Dermis microvascular lymphatic vessel endothelial cell (primary cell): ENCODE results near the gene ZCWPW1. TPM values are rescaled to one million over a fixed set of nuclear protein-coding genes. Genes with fewer than 3 reads are reported as not detected.
"Not testable (repeated sequence)": the region's sequence is repeated elsewhere in the genome, so short reads cannot be mapped to it uniquely, and the experiment has no call there.

Experiments
- DNase-seq, 2 donors: peaks; one replicate each; pipeline versions ENCODE4 v3.0.0 to v3.0.0-alpha.2; 2010; ENCODE audit warnings: low read depth in 2 of 2
- total RNA-seq: library from RNA; depleted of rRNA; stranded (reverse); fragments of >200 nt; gene quantifications from 2 replicates; pipeline ENCODE4 v1.2.1, GENCODE V29; 2014

The ZCWPW1 gene
- total RNA-seq, 1 donor from 2014 or later, result 0.77 TPM

GRCh38 chr7:100455206-100455605 lies 26.7 kb upstream of the ZCWPW1 start:
- no peak for DNase-seq

DNA sequence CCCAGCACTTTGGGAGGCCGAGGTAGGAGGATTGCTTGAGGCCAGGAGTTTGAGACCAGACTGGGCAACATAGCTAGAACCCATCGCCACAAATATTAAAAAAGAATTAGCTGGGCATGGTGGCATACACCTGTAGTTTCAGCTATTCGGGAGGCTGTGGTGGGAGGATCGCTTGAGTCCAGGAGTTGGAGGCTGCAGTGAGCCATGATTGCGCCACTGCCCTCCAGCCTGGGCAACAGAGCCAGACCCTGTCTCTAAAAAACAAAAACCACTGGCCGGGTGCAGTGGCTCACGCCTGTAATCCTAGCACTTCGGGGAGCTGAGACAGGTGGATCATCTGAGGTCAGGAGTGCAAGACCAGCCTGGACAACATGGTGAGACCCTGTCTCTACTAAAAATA lies 25.4 kb upstream of the ZCWPW1 start:
- DNase-seq, result not testable (repeated sequence)

DNA sequence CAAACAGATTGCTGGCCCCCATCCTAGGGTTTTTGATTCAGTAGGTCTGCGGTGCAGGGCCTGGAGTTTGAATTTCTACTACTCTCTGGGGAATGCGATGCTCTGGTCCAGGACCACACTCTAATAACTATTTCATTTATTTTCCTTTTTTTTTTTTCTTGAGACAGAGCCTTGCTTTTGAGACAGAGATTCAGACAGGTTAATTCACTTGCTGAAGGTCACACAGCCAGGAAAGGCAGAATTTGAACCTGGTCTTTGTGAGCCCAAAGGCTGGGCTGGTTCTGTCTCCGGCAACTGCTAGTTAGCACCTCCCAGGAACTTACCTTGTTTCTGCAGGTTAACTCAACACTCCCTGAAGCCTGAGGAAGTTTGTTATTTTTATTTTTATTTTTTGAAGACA lies 24.0 kb upstream of the ZCWPW1 start:
- no peak for DNase-seq

GRCh38 chr7:100449190-100449795 lies 20.8 kb upstream of the ZCWPW1 start:
- DNase-seq, result no peak

DNA sequence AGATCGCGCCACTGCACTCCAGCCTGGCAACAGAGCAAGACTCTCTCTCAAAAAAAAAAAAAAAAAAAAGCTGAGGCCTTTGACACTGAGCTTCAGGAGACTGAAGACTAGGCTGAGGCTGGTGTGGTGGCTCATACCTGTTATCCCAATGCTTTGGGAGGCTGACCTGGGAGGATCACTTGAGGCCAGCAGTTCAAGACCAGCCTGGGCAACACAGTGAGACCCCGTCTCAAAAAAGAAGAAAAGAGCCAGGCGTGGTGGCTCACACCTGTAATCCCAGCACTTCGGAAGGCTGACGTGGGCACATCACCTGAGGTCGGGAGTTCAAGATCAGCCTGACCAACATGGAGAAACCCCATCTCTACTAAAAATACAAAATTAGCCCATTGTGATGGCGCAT lies 18.9 kb upstream of the ZCWPW1 start:
- DNase-seq, result not testable (repeated sequence)

- no peak for DNase-seq
Observed at GRCh38 chr7:100446040-100446439, 17.5 kb upstream of the ZCWPW1 start.

DNA sequence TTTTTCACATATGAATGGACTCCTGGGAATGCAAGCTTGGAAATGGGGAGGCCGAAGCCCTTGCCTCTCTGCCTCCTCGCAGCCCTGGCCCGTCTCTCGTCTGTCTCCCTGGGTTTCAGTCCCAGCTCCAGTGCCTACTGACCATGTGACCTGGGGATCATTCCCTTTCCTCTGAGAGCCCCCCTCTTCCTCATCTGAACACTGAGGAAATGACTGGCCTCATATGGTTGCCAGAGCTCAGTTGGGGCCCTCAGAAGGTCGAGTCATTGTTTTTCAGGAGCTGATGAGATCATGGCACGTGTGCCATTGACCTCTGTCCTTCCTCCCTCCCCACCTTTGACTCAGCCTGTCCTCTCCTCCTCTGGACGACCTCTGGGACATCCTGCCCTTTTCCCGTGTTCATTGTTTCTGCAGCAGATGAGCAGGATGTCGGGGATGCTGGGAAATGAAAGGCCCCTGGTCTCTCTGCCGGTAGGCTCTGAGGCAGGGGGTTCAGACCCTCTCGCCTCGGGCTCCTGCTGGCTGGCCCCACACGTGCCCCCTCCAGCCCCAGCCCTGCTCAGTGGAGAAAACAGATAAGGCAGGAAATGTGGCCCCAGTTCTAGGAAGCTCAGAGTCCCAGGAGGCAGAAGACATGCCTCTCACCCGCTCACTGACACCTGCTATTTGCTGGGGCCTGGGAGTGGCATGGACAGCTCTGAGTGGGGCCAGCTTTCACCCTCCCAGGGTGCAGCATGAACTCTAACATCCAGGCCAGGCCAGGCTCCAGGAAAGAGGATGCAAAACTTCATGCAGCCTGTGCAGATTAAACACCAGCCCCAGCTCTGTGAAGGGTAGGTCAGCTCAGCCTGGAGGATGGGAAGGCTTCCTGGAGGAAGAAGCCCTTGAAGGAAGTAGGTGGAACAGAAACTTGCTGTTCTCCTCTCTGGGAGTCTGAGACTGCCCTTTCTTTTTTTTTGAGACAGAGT lies 16.1 kb upstream of the ZCWPW1 start:
- DNase-seq, result peak; percentile 98 to 99

DNA sequence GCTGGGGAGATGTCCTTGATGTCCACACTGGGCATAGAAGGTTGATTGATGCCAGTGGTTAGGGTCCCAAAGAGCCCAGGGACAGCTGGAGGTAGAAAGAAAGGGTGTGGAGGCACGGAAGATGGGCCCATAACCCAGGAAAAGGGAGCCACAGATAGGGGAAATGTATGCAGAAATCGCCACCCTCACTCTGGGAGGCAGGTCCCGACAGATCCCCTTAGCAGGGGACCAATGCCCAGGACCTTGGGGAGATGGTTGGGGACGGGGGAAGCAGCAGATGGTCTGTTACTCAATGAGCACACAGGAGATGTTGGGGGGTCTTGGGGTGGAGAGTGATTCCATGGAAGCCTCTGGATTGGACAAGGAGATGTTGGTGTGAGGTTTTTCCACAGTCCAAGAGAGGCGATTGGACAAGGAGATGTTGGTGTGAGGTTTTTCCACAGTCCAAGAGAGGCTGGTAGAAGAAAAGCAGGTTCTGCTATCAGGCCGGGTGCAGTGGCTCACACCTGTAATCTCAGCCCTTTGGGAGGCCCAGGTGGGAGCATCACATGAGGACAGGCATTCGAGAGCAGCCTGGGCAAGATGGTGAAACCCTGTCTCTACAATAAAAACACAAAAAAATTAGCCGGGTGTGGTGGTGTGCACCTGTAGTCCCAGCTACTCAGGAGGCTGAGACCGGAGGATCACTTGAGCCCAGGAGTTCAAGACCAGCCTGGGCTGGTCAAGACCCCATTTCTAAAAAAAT lies 14.8 kb upstream of the ZCWPW1 start:
- DNase-seq, result no peak

- DNase-seq, result no peak
Observed at GRCh38 chr7:100441641-100442535, 13.4 kb upstream of the ZCWPW1 start.

GRCh38 chr7:100439244-100439643 lies 10.7 kb upstream of the ZCWPW1 start:
- not testable (repeated sequence) for DNase-seq

- DNase-seq, result not testable (repeated sequence)
Observed at GRCh38 chr7:100438731-100439130, 10.2 kb upstream of the ZCWPW1 start.

DNA sequence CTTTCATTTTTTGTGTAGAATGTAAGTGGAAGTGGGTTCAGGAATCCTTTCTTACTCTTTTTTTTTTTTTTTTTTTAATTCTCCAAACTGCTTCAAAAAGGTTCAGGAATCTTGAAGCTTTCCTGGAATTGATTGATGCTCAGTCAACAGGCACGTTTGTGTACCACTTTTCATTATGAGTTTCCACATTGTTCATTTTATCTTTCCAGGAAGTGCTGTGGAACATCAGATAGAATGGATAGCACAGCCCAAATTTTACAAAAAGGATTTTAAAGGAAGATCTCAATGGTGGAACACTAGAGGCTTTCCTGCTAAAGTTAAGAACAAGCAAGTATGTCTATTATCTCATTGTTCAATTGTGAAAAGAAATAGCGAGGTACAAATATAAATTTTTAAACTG lies 9.7 kb upstream of the ZCWPW1 start:
- DNase-seq, result no peak

GRCh38 chr7:100437150-100438100 lies 8.9 kb upstream of the ZCWPW1 start:
- DNase-seq, result no peak

DNA sequence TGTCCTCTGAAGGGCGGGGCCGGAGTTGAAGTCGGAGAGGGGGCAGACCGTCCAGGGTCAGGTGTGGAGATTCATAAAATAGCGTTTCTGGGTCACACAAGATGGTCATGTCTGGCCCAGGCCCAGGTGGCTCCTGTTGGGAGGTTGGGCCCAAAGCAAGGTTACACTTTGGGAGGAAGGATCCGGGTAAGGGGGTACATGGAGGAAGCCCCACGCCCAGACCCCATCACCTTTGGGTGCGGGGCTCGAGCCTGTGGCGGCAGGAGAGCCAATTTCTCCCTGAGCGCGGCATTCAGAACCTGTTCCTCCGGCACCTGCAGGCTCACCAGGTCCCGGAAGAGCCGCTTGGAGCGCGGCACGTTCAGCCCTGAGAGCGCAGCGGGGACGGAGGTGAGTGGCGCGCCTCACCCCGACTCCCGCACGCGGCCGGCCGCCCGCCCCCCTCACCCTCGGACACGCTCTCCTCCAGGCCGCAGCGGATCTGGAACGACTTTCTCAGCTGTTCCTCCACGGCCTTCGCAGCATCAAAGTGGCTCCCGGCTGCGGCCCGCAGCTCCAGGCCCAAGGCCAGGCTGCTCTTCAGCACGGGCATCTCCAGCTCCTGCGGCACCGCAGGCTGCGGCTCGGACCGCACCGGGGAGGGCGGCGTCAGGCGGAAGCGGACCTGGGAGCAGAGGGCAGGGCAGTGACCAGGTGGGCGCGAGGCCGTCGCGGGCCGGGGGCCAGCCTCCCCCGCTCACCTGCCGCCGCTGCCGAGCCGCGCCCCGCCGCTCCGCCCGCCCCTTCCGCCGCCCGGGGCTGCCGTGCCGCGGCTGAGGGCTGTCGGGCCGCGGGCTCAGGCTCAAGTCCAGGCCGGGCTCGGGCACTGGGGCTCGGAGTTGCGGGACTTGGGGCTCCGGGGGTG lies 7.2 kb upstream of the ZCWPW1 start:
- DNase-seq, result peak in 1 of 2 donors; percentile 31

- no peak for DNase-seq
Observed at GRCh38 chr7:100434297-100435144, 6.0 kb upstream of the ZCWPW1 start.

GRCh38 chr7:100433592-100434296 lies 5.2 kb upstream of the ZCWPW1 start:
- DNase-seq, result no peak

- DNase-seq, result no peak
Observed at GRCh38 chr7:100433276-100433591, 4.7 kb upstream of the ZCWPW1 start.
